PC-9 (cell line): Measurements from ENCODE around the gene STYK1. TPM values are rescaled to one million over a fixed set of nuclear protein-coding genes. Genes with fewer than 3 reads are reported as not detected.

ENCODE experiments used
- BruUV-seq: library from RNA; stranded (reverse); fragments of 400-500 nt; replicated peaks from 2 replicates; lab custom pipeline; 2021; lab: Mats Ljungman, UMichigan
- CTCF ChIA-PET: fragments of 300-600 bp; sonication (Branson Sonifier 250); formaldehyde crosslinking; loops from one replicate; lab custom pipeline; 2022; ENCODE audit warnings: antibody characterized with exemption; lab: Charles Lee
- POLR2A ChIA-PET: fragments of 300-600 bp; sonication (Branson Sonifier 250); formaldehyde crosslinking; loops from one replicate; lab custom pipeline; 2022; ENCODE audit warnings: antibody characterized with exemption; ENCODE audit not compliant: unreplicated experiment; lab: Charles Lee
- DNase-seq, 2 experiments: peaks; one replicate each; pipeline versions ENCODE4 v3.0.0 to v3.0.0-alpha.2; 2015 to 2022; ENCODE audit warnings: mixed read lengths in 1 of 2
- H2AFZ ChIP-seq: fragments of 200-600 bp; sonication (generic); 2 replicates; pipeline ENCODE4 v1.8.1; 2017; ENCODE audit warnings: antibody characterized with exemption
- H3F3A ChIP-seq: fragments of 200-600 bp; sonication (generic); 2 replicates; pipeline ENCODE4 v1.8.1; 2017; ENCODE audit warnings: antibody characterized with exemption, mild to moderate bottlenecking, low read depth; ENCODE audit not compliant: insufficient read depth
- H3K27ac ChIP-seq: fragments of 200-600 bp; sonication (generic); 2 replicates; pipeline ENCODE4 v1.6.1; 2016; ENCODE audit warnings: mixed run types
- H3K27me3 ChIP-seq: fragments of 200-600 bp; sonication (generic); 2 replicates; pipeline ENCODE4 v1.6.1; 2016; ENCODE audit warnings: low read depth, mixed run types; ENCODE audit not compliant: insufficient read depth
- H3K36me3 ChIP-seq: fragments of 200-600 bp; sonication (generic); 2 replicates; pipeline ENCODE4 v1.6.1; 2016; ENCODE audit warnings: low read depth, mixed run types
- H3K4me1 ChIP-seq: fragments of 200-600 bp; sonication (generic); replicated peaks from 2 replicates; pipeline ENCODE4 v1.6.1; 2016; ENCODE audit warnings: mixed run types; ENCODE audit not compliant: insufficient read depth
- H3K4me2 ChIP-seq: fragments of 200-600 bp; sonication (generic); 2 replicates; pipeline ENCODE4 v1.6.1; 2017; ENCODE audit warnings: mixed run types
- H3K4me3 ChIP-seq: fragments of 200-600 bp; sonication (generic); 2 replicates; pipeline ENCODE4 v1.6.1; 2016; ENCODE audit warnings: mixed run types
- H3K79me2 ChIP-seq: fragments of 200-600 bp; sonication (generic); 2 replicates; pipeline ENCODE4 v1.6.1; 2017; ENCODE audit warnings: low read depth, mixed run types
- H3K9me2 ChIP-seq: fragments of 200-600 bp; sonication (generic); 2 replicates; pipeline ENCODE4 v1.8.1; 2017; ENCODE audit warnings: mild to moderate bottlenecking; ENCODE audit not compliant: insufficient read depth
- H3K9me3 ChIP-seq: fragments of 200-600 bp; sonication (generic); 2 replicates; pipeline ENCODE4 v1.8.1; 2016; ENCODE audit warnings: low read depth; ENCODE audit not compliant: insufficient read depth
- H4K20me1 ChIP-seq: fragments of 200-600 bp; sonication (generic); 2 replicates; pipeline ENCODE4 v1.8.1; 2017; ENCODE audit not compliant: insufficient read depth
- EZH2 ChIP-seq: fragments of 200-600 bp; sonication (generic); IDR thresholded peaks from 2 replicates; pipeline ENCODE4 v1.8.0; 2017; ENCODE audit warnings: antibody characterized with exemption, low read depth
- intact Hi-C: fragments of 100-400 bp; cut with micrococcal nuclease; formaldehyde crosslinking; loops from one replicate; pipeline ENCODE4 v1.10.0; 2022; ENCODE audit not compliant: unreplicated experiment
- total RNA-seq: library from RNA; stranded (reverse); gene quantifications from 2 replicates; pipeline ENCODE4 v1.2.3, GENCODE V29; 2021
- TF ChIP-seq, protein P1 (sequence below): fragments of 200-600 bp; sonication (generic); conservative IDR thresholded peaks from 2 replicates; pipeline ENCODE4 v1.6.1; 2017; ENCODE audit warnings: mixed run types, antibody characterized with exemption, mild to moderate bottlenecking, moderate library complexity

The STYK1 gene
- total RNA-seq, 1 experiment from 2014 or later, result 16.9 TPM

DNA sequence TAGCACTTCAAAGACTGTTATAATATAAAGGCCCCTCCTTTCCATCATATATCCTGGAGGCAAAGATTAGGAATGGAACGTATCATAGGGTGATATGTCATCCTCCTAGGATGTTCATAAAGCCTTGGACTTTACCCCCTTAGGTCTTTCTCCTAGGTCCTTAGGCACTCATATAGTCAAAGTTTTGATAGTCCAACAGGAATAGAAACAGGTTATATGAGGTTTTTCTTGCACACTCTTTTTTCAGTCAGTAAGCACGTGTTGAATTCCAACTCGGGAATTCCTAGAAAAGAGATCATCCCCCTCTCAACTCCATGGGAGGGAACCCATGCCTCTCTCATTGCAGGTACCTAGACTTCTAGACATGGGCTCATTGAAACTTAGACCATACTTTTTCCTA lies 40.3 kb downstream of the STYK1 start:
- no peak for DNase-seq
- no peak overlapping the region for H3K4me2 ChIP-seq
- BruUV-seq, result no TSS peak
- H3K27ac ChIP-seq, result no peak overlapping the region
- CTCF ChIA-PET, result interaction anchor here (0.6 kb wide), 1 partner anchor 14 kb away, joined by 4 read pairs; no protein-coding TSS in a partner anchor
- intact Hi-C loops, result no loop called here
- no peaks in the 10 kb centered on the region for H3K9me3 ChIP-seq
- H3K79me2 ChIP-seq, result no peaks in the 10 kb centered on the region
- no peaks in the 10 kb centered on the region for H4K20me1 ChIP-seq
- H3K9me2 ChIP-seq, result no peaks in the 10 kb centered on the region
- H2AFZ ChIP-seq, result no peak overlapping the region
- peaks cover 36% of the 10 kb centered on the region for H3K4me1 ChIP-seq
- no peaks in the 10 kb centered on the region for H3K27me3 ChIP-seq
- no peaks in the 10 kb centered on the region for H3K36me3 ChIP-seq
- TF ChIP-seq, protein P1, sequence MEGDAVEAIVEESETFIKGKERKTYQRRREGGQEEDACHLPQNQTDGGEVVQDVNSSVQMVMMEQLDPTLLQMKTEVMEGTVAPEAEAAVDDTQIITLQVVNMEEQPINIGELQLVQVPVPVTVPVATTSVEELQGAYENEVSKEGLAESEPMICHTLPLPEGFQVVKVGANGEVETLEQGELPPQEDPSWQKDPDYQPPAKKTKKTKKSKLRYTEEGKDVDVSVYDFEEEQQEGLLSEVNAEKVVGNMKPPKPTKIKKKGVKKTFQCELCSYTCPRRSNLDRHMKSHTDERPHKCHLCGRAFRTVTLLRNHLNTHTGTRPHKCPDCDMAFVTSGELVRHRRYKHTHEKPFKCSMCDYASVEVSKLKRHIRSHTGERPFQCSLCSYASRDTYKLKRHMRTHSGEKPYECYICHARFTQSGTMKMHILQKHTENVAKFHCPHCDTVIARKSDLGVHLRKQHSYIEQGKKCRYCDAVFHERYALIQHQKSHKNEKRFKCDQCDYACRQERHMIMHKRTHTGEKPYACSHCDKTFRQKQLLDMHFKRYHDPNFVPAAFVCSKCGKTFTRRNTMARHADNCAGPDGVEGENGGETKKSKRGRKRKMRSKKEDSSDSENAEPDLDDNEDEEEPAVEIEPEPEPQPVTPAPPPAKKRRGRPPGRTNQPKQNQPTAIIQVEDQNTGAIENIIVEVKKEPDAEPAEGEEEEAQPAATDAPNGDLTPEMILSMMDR, result no peak
- TF ChIP-seq EZH2, result no peak
- H3K4me3 ChIP-seq, result no peak overlapping the region
- peaks cover 17% of the 10 kb centered on the region; the same call in 1 of the 2 replicates for H3F3A ChIP-seq
- POLR2A ChIA-PET, result interaction anchor here (0.6 kb wide), 1 partner anchor 1365 kb away, joined by 3 read pairs; no protein-coding TSS in a partner anchor

DNA sequence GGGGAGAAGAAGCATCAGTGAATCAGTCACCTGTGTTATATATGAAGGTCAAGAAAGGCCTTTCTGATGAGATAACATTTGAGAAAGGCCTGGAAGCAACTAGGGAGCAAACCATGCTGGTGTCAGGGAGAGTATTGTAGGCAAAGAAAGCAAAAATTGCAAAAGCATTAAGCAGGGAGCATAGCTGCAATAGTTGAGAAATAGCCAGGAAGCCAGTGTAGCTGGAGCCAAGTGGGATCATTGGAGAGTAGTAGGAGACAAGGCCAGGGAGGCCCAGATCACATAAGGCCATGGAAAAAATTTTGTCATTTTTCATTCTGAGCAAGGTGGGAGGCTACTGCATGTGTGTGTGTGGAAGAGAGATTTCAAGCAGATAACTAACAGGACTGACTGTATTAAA lies 41.6 kb downstream of the STYK1 start:
- Histone ChIP-seq H2AFZ (no peak overlapping the region), H3K27ac (no peak overlapping the region), H3K9me2 (no peaks in the 10 kb centered on the region), H3K4me3 (no peak overlapping the region), H3K79me2 (no peaks in the 10 kb centered on the region), H3K4me1 (peaks cover 36% of the 10 kb centered on the region), H3K36me3 (no peaks in the 10 kb centered on the region), H3K4me2 (no peak overlapping the region), H3F3A (peaks cover 17% of the 10 kb centered on the region; the same call in 1 of the 2 replicates), H4K20me1 (no peaks in the 10 kb centered on the region), H3K27me3 (no peaks in the 10 kb centered on the region), H3K9me3 (no peaks in the 10 kb centered on the region)
- BruUV-seq, result no TSS peak
- POLR2A ChIA-PET, result no interaction called here
- no peak for DNase-seq
- TF ChIP-seq, protein P1, result no peak
- TF ChIP-seq EZH2, result no peak
- CTCF ChIA-PET, result no interaction called here
- intact Hi-C loops, result no loop called here

DNA sequence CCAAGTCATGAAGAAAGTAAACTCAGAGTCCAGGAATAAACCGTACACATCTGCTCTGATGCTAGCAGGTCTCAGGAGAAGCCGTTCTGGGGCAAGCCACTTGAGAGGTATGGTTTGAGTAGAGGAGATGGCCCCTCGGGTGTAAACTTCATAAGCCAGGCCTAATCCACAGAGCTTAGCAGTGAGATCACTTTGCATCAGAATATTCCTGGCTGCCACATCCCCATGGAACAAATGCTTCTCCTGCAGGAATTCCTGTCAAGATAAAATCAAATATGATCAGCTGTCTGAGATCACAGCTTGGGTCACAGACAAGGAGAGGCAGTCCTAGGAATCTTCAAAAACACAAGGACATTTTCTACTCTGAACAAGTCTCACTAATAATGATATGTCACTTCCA lies 49.2 kb downstream of the STYK1 start:
- no peaks in the 10 kb centered on the region for H3K9me3 ChIP-seq
- no peak overlapping the region for H3K4me3 ChIP-seq
- no peaks in the 10 kb centered on the region for H4K20me1 ChIP-seq
- CTCF ChIA-PET, result no interaction called here
- H3K4me2 ChIP-seq, result no peak overlapping the region
- no peaks in the 10 kb centered on the region for H3F3A ChIP-seq
- no peaks in the 10 kb centered on the region for H3K79me2 ChIP-seq
- no peak for TF ChIP-seq EZH2
- no peak for DNase-seq
- no peak overlapping the region for H2AFZ ChIP-seq
- no peaks in the 10 kb centered on the region for H3K9me2 ChIP-seq
- H3K36me3 ChIP-seq, result 0 out of 2 replicates have a peak, but pooled peaks cover 10% of the 10 kb centered on the region
- POLR2A ChIA-PET, result no interaction called here
- H3K27me3 ChIP-seq, result no peaks in the 10 kb centered on the region
- H3K27ac ChIP-seq, result no peak overlapping the region
- intact Hi-C loops, result no loop called here
- H3K4me1 ChIP-seq, result no peaks in the 10 kb centered on the region
- no TSS peak for BruUV-seq

DNA sequence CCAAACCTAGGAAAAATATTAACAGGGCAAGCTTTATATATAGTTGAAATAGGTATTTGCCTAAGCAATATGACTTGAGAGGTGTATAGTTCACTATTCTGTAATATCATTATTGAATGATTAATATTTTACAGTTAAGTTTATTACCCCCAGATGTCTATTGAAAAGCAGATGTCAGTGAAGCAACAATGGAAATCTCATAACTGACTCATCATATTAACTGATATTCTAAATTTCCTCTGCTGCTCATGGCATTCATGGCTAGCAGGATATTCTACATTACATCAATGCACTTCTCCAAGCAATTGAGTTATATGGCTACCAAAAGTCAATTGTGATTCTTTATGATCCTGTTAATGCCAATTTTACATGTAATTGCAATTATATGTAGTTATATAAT lies 50.7 kb downstream of the STYK1 start:
- intact Hi-C loops, result no loop called here
- H3K27ac ChIP-seq, result no peak overlapping the region
- CTCF ChIA-PET, result no interaction called here
- H3K27me3 ChIP-seq, result no peaks in the 10 kb centered on the region
- no peak overlapping the region for H2AFZ ChIP-seq
- no peak overlapping the region for H3K4me2 ChIP-seq
- no peaks in the 10 kb centered on the region for H4K20me1 ChIP-seq
- H3F3A ChIP-seq, result peaks cover 7% of the 10 kb centered on the region
- H3K4me3 ChIP-seq, result no peak overlapping the region
- no peaks in the 10 kb centered on the region for H3K9me2 ChIP-seq
- TF ChIP-seq, protein P1, result no peak
- no peak for TF ChIP-seq EZH2
- H3K79me2 ChIP-seq, result no peaks in the 10 kb centered on the region
- H3K9me3 ChIP-seq, result no peaks in the 10 kb centered on the region
- DNase-seq, result no peak
- H3K36me3 ChIP-seq, result 0 out of 2 replicates have a peak, but pooled peaks cover 11% of the 10 kb centered on the region
- peaks cover 14% of the 10 kb centered on the region for H3K4me1 ChIP-seq
- no TSS peak for BruUV-seq
- POLR2A ChIA-PET, result no interaction called here
